Measurements from ENCODE around the gene COL23A1.
"Not testable (repeated sequence)": the region's sequence is repeated elsewhere in the genome, so short reads cannot be mapped to it uniquely, and the experiment has no call there.

Gene COL23A1

DNA sequence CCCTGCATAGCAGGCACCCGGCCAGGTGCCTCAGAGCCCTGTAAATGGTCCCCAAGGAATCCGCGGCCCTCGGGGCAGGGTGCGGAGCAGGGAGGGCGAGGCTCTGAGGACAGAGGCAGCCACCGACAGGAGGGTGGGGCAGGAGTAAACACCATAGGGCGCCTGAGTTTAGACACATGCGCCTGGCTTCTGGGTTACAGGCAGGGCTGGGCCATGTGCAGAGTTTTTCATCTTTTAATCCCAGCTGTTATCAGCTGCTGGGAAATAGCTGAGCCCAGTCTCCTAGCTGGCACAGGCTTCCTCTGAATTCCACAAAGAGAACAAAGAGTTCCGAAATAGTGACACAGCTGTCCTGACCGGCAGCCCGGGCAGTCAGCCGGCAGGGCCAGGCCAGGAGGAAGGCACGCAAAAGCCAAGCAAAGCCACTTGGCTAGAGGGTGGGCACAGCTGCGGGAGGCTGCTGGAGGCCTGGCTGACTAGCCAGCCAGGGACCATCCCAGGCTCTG is 258.6 kb downstream of the COL23A1 start:
- no peak for DNase-seq

DNA sequence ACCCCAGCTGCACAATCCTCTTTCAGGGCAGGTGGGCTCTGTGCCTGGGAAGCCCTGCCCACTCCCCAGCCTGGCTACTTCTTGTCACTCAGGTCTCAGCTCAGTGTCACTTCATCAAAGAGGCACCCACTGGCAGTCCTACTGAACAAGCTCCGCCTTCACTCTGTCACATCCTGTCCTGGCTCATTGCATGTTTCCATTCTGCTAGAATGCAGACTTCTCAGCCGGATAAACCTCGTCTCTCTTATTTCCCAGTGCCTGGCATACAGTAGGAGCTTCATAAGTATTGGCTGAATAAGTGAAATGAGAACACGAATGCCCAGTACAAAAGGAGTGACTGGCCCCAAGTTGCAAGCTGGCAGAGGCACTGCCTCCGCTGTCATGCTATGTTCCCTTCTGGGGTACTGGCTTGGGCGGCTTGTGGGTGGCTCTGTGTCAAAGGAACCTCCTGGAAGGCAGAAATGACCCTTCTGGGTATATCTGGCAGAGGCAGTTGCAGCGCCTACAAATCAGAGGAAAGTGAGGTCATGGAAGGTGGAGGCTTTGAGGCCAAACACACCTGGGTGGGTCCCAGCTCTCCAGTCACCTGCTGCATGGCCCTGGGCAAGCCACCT is 259.3 kb downstream of the COL23A1 start:
- no peak for DNase-seq

DNA sequence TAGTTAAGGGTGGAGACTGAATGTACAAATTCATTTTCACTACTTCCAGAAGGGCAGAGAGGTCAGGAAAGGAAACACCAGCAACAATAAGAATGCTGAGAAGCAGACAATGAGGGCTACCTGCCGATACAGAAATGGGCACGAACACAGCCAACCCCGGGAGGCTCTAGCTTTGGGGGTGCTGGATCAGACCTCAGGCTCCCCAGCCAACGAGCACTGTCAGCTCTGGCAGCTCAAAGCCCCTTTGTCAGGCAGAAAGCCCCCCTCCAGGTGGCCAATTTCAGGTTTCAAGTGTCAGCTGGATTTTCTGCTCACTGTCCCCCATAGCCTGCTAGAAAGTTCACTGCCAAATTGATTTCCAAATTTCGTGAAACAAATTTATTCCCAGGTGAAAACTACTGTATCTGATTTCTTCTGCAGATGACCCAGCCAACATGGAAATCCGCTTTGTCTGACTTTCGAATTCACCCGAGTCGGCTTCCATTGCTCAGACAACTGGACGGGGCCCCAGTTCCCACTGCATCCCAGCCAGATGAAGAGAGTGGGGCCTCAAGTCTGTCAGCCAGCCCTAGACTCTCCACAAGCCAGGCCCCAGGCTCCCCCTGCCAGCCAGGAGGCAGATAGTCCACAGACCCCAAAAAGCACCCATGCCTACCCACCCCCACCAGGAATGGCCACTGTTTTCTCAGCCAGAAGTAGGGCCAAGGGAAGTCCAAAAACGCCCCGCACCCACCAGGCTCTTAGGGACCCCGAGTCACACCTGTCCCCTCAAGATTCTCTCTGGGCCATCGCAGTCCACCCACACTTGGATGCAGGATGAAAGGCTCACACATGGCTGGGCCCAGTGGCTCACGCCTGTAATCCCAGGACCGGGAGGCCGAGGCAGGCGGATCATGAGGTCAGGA is 261.1 kb downstream of the COL23A1 start:
- DNase-seq = no peak

DNA sequence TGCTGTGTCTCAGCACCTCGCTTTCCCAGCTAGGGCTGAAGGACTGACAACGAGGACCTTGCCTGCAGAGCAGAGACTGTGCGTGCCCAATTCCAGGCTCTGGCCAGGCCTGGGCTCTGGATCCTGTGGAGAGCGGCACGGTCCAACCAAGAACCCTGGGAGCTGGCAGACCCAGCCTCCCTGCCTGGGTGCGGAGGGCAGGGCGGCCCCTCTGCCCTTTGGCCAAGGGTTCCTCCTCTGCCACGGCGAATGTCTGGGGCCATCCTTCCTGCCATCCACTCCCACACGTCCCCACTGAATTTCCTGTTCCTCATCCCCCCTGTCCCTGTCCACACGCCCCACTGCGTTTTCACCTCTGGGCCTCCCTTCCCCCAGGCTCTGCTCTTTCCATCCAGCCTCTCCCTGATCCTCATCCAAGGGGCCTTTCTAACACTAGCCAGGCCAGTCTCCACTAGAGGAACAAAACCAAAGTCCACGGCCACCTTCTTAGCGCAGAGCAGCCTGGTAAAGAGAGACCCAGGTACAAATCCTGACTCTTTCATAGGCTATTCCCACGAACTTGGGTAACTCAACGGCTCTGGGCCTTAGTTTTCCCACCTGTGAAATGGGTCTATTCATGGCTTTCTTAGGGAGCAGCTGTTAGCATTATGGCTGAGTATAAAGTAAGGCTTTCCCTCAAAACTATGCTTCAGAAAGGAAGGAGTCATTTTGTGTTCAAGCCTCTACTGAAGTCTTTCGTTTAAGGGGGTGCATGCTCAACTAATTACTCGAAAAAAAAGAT is 262.1 kb downstream of the COL23A1 start:
- DNase-seq = no peak

DNA sequence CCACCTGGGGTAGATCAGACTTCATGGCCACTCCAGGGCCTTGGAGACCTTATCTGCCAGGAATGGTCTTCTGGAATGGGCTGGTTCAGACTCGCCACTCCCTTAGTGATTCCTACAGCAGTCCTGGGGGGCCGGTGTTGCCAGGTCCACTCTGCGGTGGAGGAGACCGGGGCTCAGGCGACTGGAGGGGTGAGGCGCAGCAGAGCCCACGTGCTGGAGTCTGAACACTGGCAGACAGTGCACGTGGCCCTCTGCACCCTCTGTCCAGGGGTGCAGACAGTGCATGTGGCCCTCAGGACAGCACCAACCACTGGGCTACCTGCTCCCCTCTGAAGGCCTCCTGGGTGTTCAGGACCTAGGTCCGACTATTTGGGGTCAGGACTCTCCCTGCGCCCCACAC is 262.7 kb downstream of the COL23A1 start:
- no peak for DNase-seq

DNA sequence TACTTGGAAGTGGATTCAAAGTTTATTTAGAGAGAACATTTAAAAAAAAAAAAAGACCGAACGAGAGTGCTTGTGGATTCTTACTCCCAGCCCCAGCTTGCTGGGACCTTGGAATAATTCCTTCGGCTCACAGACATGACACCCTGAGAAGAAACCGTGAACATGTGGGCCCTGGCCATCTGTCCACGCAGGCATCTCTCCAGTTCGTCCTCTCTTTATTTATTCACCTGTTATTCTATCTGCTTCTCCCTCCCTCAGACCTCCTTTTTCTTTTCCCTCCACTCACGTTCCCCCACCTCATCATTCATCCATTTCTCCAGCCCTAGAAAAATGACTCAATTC is 263.8 kb downstream of the COL23A1 start:
- no peak for DNase-seq

DNA sequence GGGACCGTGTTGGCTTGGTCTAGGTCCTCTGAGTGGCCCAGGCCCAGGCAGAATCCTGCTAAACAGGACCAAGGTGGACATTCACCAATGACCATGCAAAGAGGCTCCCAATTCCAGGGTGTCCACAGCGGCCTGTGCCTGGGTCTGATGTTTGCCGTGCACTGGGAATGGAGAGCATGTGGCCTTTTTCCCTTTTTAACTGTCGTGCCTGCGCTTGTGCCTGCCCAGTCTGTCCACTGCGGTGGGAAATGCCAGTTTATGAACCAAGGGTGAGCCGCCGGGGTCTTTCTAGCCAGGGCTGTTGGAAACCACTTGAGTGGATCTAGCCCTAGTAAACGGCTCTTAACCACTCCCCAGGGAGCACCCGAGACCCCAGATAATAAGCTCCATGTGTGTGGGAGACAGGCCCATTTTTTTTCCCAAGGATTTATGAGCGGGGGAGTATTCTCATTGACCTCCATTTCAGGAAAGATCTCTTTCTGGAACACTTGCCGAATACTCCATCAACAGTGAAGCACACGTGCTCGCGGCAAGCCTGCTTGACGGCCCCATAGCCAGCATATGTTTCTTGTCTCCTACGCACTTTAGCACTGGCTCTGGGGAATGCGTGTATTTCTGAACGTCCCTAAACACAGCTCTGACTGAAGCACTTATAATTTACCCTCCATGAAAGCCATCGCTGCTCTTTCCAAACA is 264.4 kb downstream of the COL23A1 start:
- no peak for DNase-seq

DNA sequence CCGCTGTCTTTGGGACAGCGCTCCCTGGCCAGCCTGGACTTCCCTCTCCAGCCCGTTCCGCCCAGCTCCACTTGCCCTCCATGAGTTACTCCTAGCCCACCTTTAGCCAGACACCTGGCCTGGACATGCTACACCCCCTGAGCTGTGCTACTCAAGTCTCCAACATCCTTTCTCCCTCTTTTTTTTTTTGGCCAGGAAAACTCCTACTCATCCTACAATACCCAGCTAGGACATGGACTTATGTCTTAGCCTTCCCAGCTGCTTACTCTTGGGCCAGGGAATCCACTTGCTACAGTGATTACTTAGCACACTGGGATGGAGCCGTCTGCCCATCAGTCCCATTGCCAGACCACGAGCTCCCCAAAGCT is 264.9 kb downstream of the COL23A1 start:
- DNase-seq = no peak

DNA sequence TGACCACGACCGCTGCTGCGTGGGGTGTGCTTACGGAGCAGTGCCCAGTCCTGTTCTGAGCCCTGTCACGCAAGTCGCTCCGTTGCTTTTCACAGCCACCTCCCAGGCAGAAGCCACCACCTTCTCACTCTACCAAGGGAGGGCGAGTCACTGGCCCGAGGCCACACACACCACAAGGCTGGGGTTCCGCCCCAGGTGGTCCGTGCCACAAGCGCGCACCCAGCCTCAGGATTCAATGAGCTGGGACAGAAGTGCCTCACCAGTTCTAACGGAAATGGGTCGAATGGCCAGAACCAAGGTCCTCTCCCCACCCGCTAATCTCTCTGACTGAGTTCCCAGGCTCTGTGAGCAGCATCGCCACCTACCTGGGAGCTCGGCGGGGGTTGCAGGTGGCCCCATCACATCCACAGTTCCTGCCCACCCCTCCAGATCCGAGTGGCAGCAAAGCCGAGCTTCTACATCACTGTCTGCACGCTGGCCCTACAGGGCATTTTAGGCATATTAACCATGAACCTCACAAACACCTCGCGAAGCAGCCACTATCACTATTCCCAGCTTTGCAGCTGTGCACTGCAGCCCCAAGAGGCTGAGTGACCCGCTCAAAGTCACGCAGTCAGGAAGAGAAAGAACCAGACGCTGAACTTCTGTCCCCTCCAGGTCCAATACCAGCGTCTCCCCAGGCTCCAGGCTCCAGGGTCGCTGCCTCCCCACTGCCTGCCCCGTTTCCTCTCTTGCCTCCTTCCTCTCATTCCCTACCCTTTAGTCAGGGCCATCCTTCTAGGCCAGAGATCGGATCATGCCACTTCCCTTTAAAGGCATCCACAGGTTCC is 265.5 kb downstream of the COL23A1 start:
- no peak for DNase-seq

DNA sequence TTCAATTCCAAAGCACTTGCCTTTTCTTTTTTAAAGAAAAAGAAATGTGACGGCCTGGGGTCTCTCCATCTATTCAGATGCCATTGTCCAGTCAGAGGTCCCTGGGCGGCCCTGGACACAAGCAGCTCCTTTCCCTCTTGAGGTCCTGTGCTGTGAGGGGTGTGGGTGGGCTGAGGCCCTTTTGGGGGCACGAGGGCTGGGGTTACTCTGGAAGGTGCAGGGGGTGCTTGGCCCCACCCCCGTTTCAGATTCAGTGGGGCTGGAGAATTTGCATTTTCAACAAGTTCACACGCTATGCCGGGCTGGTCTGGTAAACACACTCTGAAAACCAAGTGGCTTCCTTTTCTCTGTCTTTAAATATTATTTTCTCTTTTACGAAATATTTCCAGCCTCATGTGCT is 266.2 kb downstream of the COL23A1 start:
- DNase-seq = no peak

DNA sequence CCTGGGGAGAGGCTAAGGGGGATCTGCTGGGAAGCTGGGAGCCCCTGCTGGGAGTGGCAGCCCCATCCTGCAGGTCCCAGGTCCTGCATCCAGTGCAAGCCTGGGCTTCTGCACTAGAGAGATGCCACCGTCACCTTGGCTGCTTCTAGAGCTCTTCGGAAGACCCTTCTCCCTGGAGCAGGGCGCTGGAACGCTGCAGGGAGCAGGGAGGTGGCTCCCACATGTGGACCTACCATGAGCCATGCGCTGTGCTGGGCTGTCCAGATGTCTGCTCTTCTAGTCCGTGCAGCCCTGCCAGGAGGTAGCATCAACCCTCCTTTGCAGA is 266.7 kb downstream of the COL23A1 start:
- DNase-seq = no peak

DNA sequence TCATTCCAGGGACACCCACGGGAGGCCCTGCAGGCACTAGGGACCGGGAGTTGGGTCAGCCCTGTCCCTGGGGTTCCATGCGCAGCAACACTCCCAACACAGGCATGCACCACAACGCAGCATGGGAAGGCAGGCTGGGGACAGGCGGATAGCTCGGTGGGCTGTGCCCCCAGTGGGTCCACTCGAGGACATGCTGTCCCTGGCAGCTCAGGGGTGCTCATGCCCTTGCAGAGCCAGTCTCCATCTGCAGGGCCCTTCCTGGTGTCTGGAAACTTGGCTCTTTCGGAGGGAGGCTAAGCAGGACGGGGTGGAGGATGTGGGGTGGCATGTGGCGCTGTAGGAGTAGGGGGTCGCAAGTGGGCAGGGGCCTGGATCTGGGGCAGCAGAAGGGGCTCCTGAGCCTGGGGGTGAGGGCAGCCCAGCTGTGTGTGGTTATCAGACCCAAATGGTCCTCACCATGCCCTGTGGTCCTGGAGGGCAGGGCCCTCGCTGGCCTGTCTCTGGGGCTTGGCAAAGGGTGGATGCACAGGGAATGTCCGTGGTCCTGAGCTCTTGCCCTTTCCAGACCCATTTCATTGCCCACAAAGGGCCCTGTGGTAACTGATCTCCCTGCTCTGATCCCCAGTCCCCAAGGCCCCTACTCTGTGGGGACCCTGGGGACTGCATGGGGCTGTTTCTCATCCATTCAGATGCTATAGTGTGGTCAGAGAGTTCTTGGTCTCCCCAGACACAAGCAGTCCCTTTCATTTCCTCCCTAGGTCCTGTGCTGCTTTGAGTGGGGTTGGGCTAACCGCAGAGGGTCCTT is 267.3 kb downstream of the COL23A1 start:
- DNase-seq = no peak

DNA sequence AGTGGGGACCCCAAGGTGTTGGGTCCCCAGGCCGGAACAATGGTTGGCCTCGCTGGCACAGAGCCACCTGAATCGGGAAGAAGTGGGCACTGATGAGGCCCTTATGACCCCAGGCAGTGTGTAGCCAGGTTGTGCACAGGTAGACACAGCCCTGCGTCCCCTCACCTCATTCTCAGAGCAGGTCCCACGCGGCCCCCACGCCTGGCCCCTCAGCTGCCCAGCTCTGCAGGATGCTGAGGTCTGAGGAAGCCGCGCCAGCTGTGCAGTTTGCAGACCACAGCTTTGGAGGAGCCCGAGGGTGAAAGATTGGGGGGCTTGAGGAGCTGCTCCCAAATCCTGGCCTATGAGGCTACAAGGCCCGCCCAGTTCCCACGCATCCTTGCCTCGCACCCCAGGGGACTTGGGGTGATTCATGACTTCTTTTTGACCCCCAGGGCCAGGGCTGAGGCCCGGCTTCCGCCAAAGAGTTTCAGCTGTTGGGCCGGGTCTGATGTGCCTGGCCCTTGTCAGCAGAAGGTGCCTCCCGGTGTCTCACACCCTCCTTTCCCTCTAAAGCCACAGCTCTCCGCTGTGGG is 269.8 kb downstream of the COL23A1 start:
- no peak for DNase-seq

DNA sequence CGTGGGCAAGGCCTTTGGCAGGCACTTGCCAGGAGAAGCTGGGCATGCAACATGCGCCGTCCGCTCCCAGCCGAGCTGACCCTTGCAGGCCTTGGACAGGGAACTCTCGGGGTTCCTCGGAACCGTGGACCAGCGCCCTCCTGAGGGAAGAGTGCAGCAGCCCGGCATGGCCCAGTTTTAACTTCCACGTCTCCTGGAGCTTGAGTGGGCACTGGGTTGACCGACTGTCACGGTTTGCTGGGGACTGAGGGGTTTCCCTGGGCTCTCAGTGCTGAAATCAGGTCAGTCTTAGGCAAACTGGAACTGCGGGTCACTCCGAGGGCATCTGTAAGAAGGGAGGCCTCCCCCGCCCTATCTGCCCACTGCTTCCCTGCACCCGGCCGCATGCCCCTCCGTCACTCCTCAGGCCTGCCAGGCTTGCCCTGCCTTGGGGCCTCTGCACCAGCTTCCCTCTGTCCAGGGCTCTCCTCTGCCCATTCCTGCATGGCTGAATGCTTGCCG is 270.6 kb downstream of the COL23A1 start:
- no peak for DNase-seq

DNA sequence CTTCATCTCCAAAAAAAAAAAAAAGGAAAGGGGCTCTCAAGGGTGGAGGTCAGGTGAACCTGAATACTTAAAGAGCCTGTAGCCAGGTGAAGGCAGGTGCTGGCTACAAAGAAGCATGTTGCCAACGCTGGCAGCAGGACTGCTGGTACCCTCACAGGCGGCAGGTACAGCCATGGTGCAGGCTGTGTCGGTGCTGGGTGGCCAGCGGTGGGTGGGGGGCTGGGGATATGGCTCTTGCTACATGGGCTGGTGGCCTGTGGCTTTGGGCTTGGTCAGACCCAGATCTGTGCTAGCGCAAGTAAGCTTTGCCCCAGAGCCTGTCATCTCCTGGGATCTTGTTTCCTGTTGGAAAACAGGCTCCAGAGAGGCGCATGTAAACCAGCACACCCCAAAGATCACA is 271.3 kb downstream of the COL23A1 start:
- no peak for DNase-seq

DNA sequence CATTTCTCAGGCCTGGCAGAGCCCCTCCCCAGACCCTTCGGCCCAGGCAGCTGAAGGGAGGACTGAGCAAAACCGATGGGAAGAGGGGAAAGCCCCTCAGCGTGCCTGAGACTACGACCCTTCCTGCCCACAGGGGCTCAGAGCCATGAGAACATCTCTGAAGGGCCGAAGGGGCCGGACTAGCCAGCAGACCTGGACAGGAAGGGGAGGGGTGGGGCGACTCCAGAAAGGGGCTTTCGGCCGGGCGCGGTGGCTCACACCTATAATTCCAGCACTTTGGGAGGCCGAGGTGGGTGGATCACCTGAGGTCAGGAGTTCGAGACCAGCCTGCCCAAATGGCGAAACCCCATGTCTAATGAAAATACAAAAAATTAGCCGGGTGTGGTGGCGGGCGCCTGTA is 271.8 kb downstream of the COL23A1 start:
- no peak for DNase-seq

DNA sequence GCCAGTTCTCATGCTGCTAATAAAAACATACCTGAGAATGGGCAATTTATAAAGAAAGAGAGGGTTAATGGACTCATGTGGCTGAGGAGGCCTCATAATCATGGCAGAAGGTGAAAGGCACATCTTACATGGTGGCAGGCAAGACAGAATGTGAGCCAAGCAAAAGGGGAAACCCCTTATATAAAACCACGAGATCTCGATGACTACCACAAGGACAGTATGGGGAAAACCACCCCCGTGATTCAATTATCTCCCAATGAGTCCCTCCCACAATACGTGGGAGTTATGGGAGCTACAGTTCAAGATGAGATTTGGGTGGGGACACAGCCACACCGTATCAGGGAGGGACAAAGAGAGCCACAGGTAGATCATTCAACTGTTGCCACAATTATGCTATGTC is 272.5 kb downstream of the COL23A1 start:
- not testable (repeated sequence) for DNase-seq

DNA sequence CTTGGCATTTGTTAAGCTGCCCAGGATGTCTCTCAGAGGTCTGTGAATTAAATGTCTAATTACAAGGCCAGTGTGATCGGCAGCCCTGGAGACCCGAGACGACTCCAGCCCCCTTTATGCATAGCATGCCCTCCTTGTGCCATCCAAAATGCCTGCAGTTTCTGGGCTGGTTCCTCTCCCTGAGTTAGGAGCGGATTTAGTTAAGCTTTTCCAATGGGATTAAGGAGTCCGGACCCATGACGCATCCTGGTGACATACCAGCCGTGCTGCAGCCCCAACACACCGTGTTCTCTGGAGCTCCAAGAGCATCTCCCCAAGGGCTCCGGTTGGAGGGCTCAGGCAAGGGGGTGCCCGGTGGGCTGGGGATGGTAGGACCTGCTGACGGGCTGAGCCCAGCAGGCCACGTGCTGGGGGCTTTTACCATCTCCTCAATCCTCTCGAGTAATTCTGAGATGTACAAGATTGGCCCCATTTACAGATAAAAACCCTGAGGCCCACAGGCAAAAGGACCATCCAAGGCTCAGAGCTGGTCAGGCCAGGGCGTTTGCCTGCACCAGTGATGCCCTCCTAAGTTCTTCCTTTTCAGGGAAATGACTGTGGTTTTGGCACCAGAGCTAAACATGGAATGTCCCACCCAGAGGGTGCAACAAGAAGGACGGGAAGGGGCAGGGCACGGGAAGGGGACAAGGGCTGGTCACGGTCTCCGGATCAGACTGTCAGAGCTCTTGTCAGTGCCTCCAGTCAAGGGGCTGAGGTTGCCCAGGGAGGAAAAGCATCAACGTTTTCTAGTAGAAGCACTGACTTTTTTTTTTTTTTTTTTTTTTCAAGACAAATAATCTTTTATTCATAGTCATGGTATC is 275.0 kb downstream of the COL23A1 start:
- DNase-seq = no peak

DNA sequence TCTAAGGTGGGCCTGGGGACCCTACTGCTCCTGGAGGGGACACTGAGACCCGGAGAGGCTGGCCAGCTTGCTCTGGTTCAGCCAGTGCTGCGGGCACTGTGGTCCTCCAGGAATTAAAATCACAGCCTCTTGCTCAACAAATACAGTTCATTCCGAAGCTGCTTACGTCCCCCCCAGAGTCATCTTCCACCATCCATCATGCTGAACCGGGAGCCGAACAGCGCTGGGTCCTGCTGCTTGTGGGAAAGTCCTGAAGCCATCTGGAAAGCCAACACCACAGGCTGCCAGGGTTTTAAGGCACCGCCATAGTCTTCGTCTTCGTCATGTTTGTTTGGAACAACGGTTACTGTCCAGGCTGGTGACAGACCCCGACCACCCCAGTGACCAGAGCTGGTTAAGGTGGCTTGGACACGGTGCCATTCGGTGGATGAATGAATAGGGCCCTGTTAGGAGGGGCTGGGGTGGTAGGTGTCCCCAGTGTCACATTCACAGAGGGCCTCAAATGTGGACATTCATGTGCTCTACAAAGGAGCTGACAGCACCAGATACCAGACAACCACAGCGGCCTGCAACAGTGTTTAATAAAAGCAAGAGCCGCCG is 276.0 kb downstream of the COL23A1 start:
- DNase-seq = no peak

Measured in activated naive CD4-positive, alpha-beta T cell (primary cell).